GM18507 (cell line): ENCODE measurements around the gene MPPED2.

ENCODE experiments used
- DNase-seq: peaks from one replicate; pipeline ENCODE4 v3.0.0; 2011; ENCODE audit warnings: low read depth; ENCODE audit not compliant: insufficient read length; ENCODE audit errors: extremely low spot score
- FAIRE-seq: peaks from 2 replicates; lab custom pipeline; 2011; peaks lifted over from hg19 to GRCh38; lab: Jason Lieb, UNC

MPPED2 gene

DNA sequence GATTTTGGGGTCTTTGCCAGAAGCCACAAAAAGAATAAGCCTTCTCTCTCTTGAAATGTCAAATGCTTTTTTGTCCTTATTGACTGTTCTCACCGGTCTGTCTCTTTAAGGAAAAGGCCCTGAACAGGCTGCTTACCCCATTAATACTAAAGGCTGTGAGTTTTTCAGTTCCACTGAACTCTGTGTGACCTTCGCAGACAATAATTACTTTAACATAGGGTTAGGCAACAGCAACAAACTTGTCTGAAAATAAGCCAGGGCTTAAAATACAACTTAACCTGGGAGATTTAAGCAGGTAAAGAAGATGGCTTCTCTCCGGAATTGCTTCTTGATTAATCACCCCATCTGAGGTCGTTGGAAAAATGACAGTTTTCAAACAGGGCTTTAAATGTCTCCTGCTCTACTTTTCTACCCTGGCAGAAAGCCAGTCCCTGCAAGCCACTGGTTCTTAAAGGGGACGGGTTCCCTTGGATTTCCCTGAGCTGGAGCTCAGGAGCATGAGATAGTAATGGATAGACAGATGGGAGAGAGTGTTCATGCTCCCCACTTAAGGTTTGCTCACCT lies 193.8 kb downstream of the MPPED2 start:
- DNase-seq: no peak

GRCh38 chr11:30388957-30389356 lies 197.2 kb downstream of the MPPED2 start:
- no peak for FAIRE-seq

More for the DNA sequence above, 193.8 kb downstream of the MPPED2 start:
- FAIRE-seq: no peak

GRCh38 chr11:30387891-30388861 lies 198.0 kb downstream of the MPPED2 start:
- DNase-seq (no peak), FAIRE-seq (no peak)

More at GRCh38 chr11:30388957-30389356, 197.2 kb downstream of the MPPED2 start:
- DNase-seq: no peak

DNA sequence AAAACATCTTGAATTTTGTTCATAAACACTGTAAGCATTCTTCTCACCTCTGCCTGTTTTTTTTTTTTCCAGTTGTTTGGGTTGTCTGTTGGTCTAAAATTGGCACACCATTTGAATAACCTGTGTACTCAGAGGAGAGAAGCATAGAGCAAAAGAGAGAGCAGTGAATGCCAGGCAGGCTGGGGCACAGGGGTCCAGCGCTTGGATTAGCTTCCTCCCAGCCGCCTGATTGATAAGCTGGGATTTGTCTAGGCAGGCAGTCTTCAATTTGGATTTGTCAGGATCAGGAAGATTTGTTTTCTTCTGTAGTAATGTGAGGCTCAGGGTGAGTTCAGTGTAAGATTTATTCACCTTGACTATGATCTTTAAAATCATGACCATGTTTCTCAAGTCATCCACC lies 204.3 kb downstream of the MPPED2 start:
- DNase-seq (no peak), FAIRE-seq (no peak)

GRCh38 chr11:30380846-30381245 lies 205.3 kb downstream of the MPPED2 start:
- FAIRE-seq (no peak), DNase-seq (no peak)

GRCh38 chr11:30377347-30377746 lies 208.8 kb downstream of the MPPED2 start:
- no peak for DNase-seq
- FAIRE-seq: no peak

DNA sequence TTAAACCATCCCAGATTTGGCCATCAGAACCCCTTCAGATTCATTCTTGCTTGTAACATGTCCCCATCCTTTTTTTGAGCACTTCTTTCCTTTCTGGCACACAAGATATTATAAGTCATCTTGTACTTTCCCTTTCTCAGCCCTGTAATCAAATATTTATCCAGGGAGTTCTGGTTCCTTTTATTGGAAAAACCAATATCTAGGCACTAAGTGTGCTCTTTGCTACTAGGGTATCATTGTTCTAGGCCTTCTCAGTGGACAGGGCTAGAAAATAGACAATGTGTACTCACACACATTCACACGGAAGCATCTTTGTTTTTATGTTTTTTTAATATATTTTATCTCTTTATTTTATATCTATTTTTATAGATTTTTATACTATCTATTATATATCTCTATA lies 216.0 kb downstream of the MPPED2 start:
- DNase-seq (no peak), FAIRE-seq (no peak)

DNA sequence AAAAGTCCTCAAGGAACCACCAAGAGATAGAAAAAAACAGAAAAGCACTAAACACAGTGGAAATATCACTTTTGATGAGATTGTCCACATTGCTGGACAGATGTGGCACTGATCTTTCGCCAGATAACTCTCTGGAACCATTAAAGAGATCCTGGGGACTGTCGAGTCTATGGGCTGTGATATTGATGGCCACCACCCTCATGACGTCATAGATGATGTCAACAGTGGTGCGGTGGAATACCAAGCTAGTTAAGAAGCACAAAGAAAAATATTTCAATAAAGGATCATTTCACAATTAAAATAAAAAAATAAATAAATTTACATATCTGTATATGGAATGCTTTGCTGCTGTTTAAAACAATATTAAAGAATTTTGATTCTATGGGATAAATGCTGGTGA lies 217.8 kb downstream of the MPPED2 start:
- FAIRE-seq (no peak), DNase-seq (no peak)

DNA sequence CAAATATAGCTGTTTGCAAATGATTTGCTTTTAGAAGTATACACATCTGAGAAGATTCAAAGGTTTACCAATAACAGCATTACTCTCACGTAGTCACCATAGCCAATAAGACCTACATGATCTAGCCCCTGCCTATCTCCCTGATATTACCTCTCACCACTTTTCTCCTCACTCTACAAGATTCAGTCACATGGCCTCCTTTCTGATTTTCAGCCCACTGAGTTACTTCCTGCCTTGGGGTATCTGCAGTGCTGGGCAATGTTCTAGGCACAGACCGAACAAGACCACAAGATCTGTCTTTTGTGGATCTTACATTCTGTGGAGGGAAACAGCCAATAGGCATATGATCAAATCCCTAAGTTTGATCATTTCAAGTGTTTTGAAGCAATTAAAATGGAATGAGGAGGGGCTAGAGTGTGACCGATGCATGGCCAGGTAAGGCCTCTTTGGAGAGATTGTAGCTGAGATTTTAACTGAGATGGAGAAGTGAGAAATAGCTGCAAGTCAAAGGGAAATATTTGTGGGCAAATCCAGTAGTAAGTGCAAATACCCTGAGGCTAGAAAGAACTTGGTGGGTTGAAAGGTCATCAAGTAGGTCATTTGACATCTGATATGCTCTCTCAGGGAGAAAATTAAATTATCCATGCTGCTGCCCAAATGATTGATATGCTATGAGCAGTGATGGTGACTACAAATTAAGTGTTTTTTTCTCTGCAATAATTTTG lies 220.2 kb downstream of the MPPED2 start:
- peak; percentile 38 for FAIRE-seq
- DNase-seq: no peak

GRCh38 chr11:30364837-30365482 lies 221.2 kb downstream of the MPPED2 start:
- no peak for FAIRE-seq
- no peak for DNase-seq

DNA sequence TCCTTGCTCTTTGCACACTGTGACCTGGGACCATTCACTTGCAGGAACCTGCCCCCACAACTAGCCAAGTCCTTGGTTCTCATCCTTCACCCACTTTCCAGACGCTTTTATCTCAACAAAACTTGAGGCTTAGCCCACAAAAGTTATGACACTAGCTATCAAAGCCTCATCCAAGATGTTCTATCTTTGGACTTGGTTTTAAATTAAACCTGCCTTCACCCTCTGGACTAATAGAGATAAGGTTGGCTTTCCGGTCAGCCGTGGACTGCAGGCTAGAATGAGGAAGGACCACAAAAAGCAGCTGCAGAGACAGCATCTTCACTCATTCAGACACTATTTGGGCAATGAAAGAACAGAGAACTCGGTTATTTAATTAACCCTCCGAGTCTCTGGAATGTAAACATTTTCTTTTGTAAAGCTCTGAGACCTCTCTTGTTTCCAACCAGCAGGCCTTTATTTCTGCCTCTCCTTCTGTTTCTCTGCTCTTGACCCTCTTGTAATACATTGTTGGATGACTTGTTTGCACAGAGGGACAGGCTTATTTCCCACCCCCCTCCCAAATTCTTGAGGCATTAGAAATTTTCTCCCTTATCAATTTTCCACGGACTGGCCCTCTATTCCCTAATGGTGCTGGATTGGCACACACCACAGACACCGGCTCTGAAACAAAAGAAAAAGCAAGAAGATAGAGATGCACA lies 221.9 kb downstream of the MPPED2 start:
- DNase-seq (no peak), FAIRE-seq (no peak)

DNA sequence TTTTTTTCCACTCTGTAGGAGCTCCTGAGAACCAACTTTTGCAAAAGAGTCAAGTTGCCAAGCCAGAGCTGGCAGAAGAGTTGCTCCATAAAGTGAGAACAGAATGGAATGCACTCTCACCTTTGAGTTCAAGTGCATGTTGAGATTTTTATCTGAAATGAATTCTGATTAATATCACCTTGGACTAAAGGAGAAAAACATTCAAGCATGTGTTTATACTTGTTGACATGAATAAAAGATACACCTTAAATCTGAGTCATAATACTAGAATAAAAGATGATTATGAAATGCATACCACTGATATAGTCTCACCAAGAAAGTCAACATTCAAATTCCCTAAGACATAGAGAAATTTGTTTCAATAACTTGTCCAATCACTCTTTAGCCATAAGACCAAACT lies 225.4 kb downstream of the MPPED2 start:
- DNase-seq (no peak), FAIRE-seq (no peak)
